PC-9 (cell line): ENCODE data around the gene RASSF10. TPM values are rescaled to one million over a fixed set of nuclear protein-coding genes. Genes with fewer than 3 reads are reported as not detected.

ENCODE experiments used
- BruUV-seq: library from RNA; stranded (reverse); fragments of 400-500 nt; replicated peaks from 2 replicates; lab custom pipeline; 2021; lab: Mats Ljungman, UMichigan
- CTCF ChIA-PET: fragments of 300-600 bp; sonication (Branson Sonifier 250); formaldehyde crosslinking; loops from one replicate; lab custom pipeline; 2022; ENCODE audit warnings: antibody characterized with exemption; lab: Charles Lee
- POLR2A ChIA-PET: fragments of 300-600 bp; sonication (Branson Sonifier 250); formaldehyde crosslinking; loops from one replicate; lab custom pipeline; 2022; ENCODE audit warnings: antibody characterized with exemption; ENCODE audit not compliant: unreplicated experiment; lab: Charles Lee
- DNase-seq, 2 experiments: peaks; one replicate each; pipeline versions ENCODE4 v3.0.0 to v3.0.0-alpha.2; 2015 to 2022; ENCODE audit warnings: mixed read lengths in 1 of 2
- H2AFZ ChIP-seq: fragments of 200-600 bp; sonication (generic); 2 replicates; pipeline ENCODE4 v1.8.1; 2017; ENCODE audit warnings: antibody characterized with exemption
- H3F3A ChIP-seq: fragments of 200-600 bp; sonication (generic); 2 replicates; pipeline ENCODE4 v1.8.1; 2017; ENCODE audit warnings: antibody characterized with exemption, mild to moderate bottlenecking, low read depth; ENCODE audit not compliant: insufficient read depth
- H3K27ac ChIP-seq: fragments of 200-600 bp; sonication (generic); 2 replicates; pipeline ENCODE4 v1.6.1; 2016; ENCODE audit warnings: mixed run types
- H3K27me3 ChIP-seq: fragments of 200-600 bp; sonication (generic); 2 replicates; pipeline ENCODE4 v1.6.1; 2016; ENCODE audit warnings: low read depth, mixed run types; ENCODE audit not compliant: insufficient read depth
- H3K36me3 ChIP-seq: fragments of 200-600 bp; sonication (generic); 2 replicates; pipeline ENCODE4 v1.6.1; 2016; ENCODE audit warnings: low read depth, mixed run types
- H3K4me1 ChIP-seq: fragments of 200-600 bp; sonication (generic); replicated peaks from 2 replicates; pipeline ENCODE4 v1.6.1; 2016; ENCODE audit warnings: mixed run types; ENCODE audit not compliant: insufficient read depth
- H3K4me2 ChIP-seq: fragments of 200-600 bp; sonication (generic); 2 replicates; pipeline ENCODE4 v1.6.1; 2017; ENCODE audit warnings: mixed run types
- H3K4me3 ChIP-seq: fragments of 200-600 bp; sonication (generic); 2 replicates; pipeline ENCODE4 v1.6.1; 2016; ENCODE audit warnings: mixed run types
- H3K79me2 ChIP-seq: fragments of 200-600 bp; sonication (generic); 2 replicates; pipeline ENCODE4 v1.6.1; 2017; ENCODE audit warnings: low read depth, mixed run types
- H3K9me2 ChIP-seq: fragments of 200-600 bp; sonication (generic); 2 replicates; pipeline ENCODE4 v1.8.1; 2017; ENCODE audit warnings: mild to moderate bottlenecking; ENCODE audit not compliant: insufficient read depth
- H3K9me3 ChIP-seq: fragments of 200-600 bp; sonication (generic); 2 replicates; pipeline ENCODE4 v1.8.1; 2016; ENCODE audit warnings: low read depth; ENCODE audit not compliant: insufficient read depth
- H4K20me1 ChIP-seq: fragments of 200-600 bp; sonication (generic); 2 replicates; pipeline ENCODE4 v1.8.1; 2017; ENCODE audit not compliant: insufficient read depth
- CTCF ChIP-seq: fragments of 200-600 bp; sonication (generic); conservative IDR thresholded peaks from 2 replicates; pipeline ENCODE4 v1.6.1; 2017; ENCODE audit warnings: mixed run types, antibody characterized with exemption, mild to moderate bottlenecking, moderate library complexity
- EZH2 ChIP-seq: fragments of 200-600 bp; sonication (generic); IDR thresholded peaks from 2 replicates; pipeline ENCODE4 v1.8.0; 2017; ENCODE audit warnings: antibody characterized with exemption, low read depth
- intact Hi-C: fragments of 100-400 bp; cut with micrococcal nuclease; formaldehyde crosslinking; loops from one replicate; pipeline ENCODE4 v1.10.0; 2022; ENCODE audit not compliant: unreplicated experiment
- total RNA-seq: library from RNA; stranded (reverse); gene quantifications from 2 replicates; pipeline ENCODE4 v1.2.3, GENCODE V29; 2021

The RASSF10 gene
- total RNA-seq, 1 experiment from 2014 or later = 0.35 TPM

- intact Hi-C loops = loop anchor here (5.0 to 10.0 kb wide), 2 partner anchors 201 to 379 kb away; no protein-coding TSS in a partner anchor
- no peaks in the 10 kb centered on the region for H3K9me2 ChIP-seq
- BruUV-seq = no TSS peak
- no peaks in the 10 kb centered on the region for H4K20me1 ChIP-seq
- no peaks in the 10 kb centered on the region for H3K27me3 ChIP-seq
- no peaks in the 10 kb centered on the region for H3K36me3 ChIP-seq
- ChIA-PET POLR2A (no interaction called here), CTCF (interaction anchor here (0.6 kb wide), 1 partner anchor 15 kb away, joined by 3 read pairs; no protein-coding TSS in a partner anchor)
- DNase-seq = no peak
- no peaks in the 10 kb centered on the region for H3K79me2 ChIP-seq
- no peak overlapping the region for H2AFZ ChIP-seq
- H3K4me1 ChIP-seq = no peaks in the 10 kb centered on the region
- H3K27ac ChIP-seq = no peak overlapping the region
- no peaks in the 10 kb centered on the region for H3K9me3 ChIP-seq
- H3K4me3 ChIP-seq = no peak overlapping the region
- H3F3A ChIP-seq = 0 out of 2 replicates have a peak, but pooled peaks cover 6% of the 10 kb centered on the region
- H3K4me2 ChIP-seq = no peak overlapping the region
- no peak for TF ChIP-seq EZH2
- no peak for TF ChIP-seq CTCF
These were observed 43.1 kb upstream of the RASSF10 start for GRCh38 chr11:12966002-12966401.

- H3K4me1 ChIP-seq = no peaks in the 10 kb centered on the region
- H3K36me3 ChIP-seq = no peaks in the 10 kb centered on the region
- no peak overlapping the region for H2AFZ ChIP-seq
- H3K9me3 ChIP-seq = no peaks in the 10 kb centered on the region
- H3K79me2 ChIP-seq = no peaks in the 10 kb centered on the region
- H4K20me1 ChIP-seq = no peaks in the 10 kb centered on the region
- no peaks in the 10 kb centered on the region for H3K27me3 ChIP-seq
- H3K4me3 ChIP-seq = no peak overlapping the region
- ChIA-PET CTCF (interaction anchor here (0.6 kb wide), 1 partner anchor 681 kb away, joined by 3 read pairs; no protein-coding TSS in a partner anchor), POLR2A (interaction anchor here (0.6 kb wide), 2 partner anchors 9 to 201 kb away, joined by 5 read pairs; no protein-coding TSS in a partner anchor)
- no peaks in the 10 kb centered on the region for H3K9me2 ChIP-seq
- H3F3A ChIP-seq = 0 out of 2 replicates have a peak, but pooled peaks cover 6% of the 10 kb centered on the region
- H3K4me2 ChIP-seq = no peak overlapping the region
- TF ChIP-seq CTCF (no peak), EZH2 (no peak)
- peak; percentile 10 to 54 for DNase-seq
- intact Hi-C loops = loop anchor here (5.0 to 10.0 kb wide), 2 partner anchors 199 to 377 kb away; no protein-coding TSS in a partner anchor
- no peak overlapping the region for H3K27ac ChIP-seq
- no TSS peak for BruUV-seq
These were observed 41.0 kb upstream of the RASSF10 start for GRCh38 chr11:12968101-12968500.

GRCh38 chr11:12968826-12969225 is 40.3 kb upstream of the RASSF10 start:
- no peak for DNase-seq
- H3F3A ChIP-seq = 0 out of 2 replicates have a peak, but pooled peaks cover 6% of the 10 kb centered on the region
- no peak overlapping the region for H3K4me2 ChIP-seq
- no peaks in the 10 kb centered on the region for H3K27me3 ChIP-seq
- no peaks in the 10 kb centered on the region for H3K36me3 ChIP-seq
- no peaks in the 10 kb centered on the region for H3K4me1 ChIP-seq
- TF ChIP-seq EZH2 (no peak), CTCF (no peak)
- no peaks in the 10 kb centered on the region for H3K79me2 ChIP-seq
- H3K4me3 ChIP-seq = no peak overlapping the region
- ChIA-PET POLR2A (no interaction called here), CTCF (no interaction called here)
- no TSS peak for BruUV-seq
- no peaks in the 10 kb centered on the region for H4K20me1 ChIP-seq
- H3K9me3 ChIP-seq = no peaks in the 10 kb centered on the region
- no peaks in the 10 kb centered on the region for H3K9me2 ChIP-seq
- intact Hi-C loops = loop anchor here (5.0 to 10.0 kb wide), 2 partner anchors 198 to 376 kb away; no protein-coding TSS in a partner anchor
- H3K27ac ChIP-seq = no peak overlapping the region
- H2AFZ ChIP-seq = no peak overlapping the region
